Amniotic epithelial cell (primary cell): ENCODE measurements around the gene CCSER2.
"Not testable (repeated sequence)": the region's sequence is repeated elsewhere in the genome, so short reads cannot be mapped to it uniquely, and the experiment has no call there.

Experiments
- DNase-seq: peaks from one replicate; pipeline ENCODE4 v3.0.0-alpha.2; 2010; ENCODE audit warnings: low read depth

CCSER2 gene

GRCh38 chr10:84392181-84392580, 63.8 kb downstream of the CCSER2 start:
- no peak for DNase-seq

- peak; percentile 78 for DNase-seq
Measured at GRCh38 chr10:84395581-84395980, 67.2 kb downstream of the CCSER2 start.

- DNase-seq: no peak
Measured at GRCh38 chr10:84397735-84398144, 69.4 kb downstream of the CCSER2 start.

- no peak for DNase-seq
Measured at GRCh38 chr10:84398696-84399095, 70.3 kb downstream of the CCSER2 start.

GRCh38 chr10:84401854-84402611, 73.6 kb downstream of the CCSER2 start:
- DNase-seq: no peak

GRCh38 chr10:84404783-84405182, 76.4 kb downstream of the CCSER2 start:
- DNase-seq: no peak

GRCh38 chr10:84405662-84406061, 77.3 kb downstream of the CCSER2 start:
- DNase-seq: no peak

- no peak for DNase-seq
Measured at GRCh38 chr10:84406561-84406960, 78.2 kb downstream of the CCSER2 start.

GRCh38 chr10:84407388-84408049, 79.1 kb downstream of the CCSER2 start:
- no peak for DNase-seq

- DNase-seq: no peak
Measured at GRCh38 chr10:84412482-84412881, 84.1 kb downstream of the CCSER2 start.

GRCh38 chr10:84414110-84414509, 85.7 kb downstream of the CCSER2 start:
- DNase-seq: not testable (repeated sequence)

GRCh38 chr10:84415539-84416244, 87.3 kb downstream of the CCSER2 start:
- DNase-seq: peak; percentile 53

- DNase-seq: no peak
Measured at GRCh38 chr10:84416245-84416555, 87.8 kb downstream of the CCSER2 start.

- no peak for DNase-seq
Measured at GRCh38 chr10:84423719-84424118, 95.3 kb downstream of the CCSER2 start.

GRCh38 chr10:84424731-84425167, 96.4 kb downstream of the CCSER2 start:
- peak; percentile 95 for DNase-seq

- peak; percentile 48 for DNase-seq
Measured at GRCh38 chr10:84427903-84428650, 99.7 kb downstream of the CCSER2 start.

GRCh38 chr10:84428711-84429110, 100.3 kb downstream of the CCSER2 start:
- peak; percentile 79 for DNase-seq

GRCh38 chr10:84429926-84430520, 101.6 kb downstream of the CCSER2 start:
- DNase-seq: peak; percentile 64

GRCh38 chr10:84432891-84433290, 104.5 kb downstream of the CCSER2 start:
- no peak for DNase-seq

GRCh38 chr10:84440781-84441180, 112.4 kb downstream of the CCSER2 start:
- no peak for DNase-seq

- no peak for DNase-seq
Measured at GRCh38 chr10:84447701-84448400, 119.5 kb downstream of the CCSER2 start.
